ENCODE data around the gene NAA50.

Gene NAA50

GRCh38 chr3:113776564-113776963 lies 30.5 kb upstream of the NAA50 start:
- in situ Hi-C loops (cut with MboI; ENCODE audit: low pct_unique_long_range_greater_than_20kb, low sequenced_read_pairs, unreplicated experiment), result no loop called here
- TF ChIP-seq CTCF (IDR thresholded peaks at IDR 0.05; ENCODE audit: extremely low read depth, insufficient read depth, missing control alignments), result no peak
- DNase-seq (ENCODE audit: low spot score), result no peak

GRCh38 chr3:113775516-113775915 lies 29.5 kb upstream of the NAA50 start:
- no peak for DNase-seq (ENCODE audit: low spot score)
- in situ Hi-C loops (cut with MboI; ENCODE audit: low pct_unique_long_range_greater_than_20kb, low sequenced_read_pairs, unreplicated experiment), result no loop called here
- no peak for TF ChIP-seq CTCF (IDR thresholded peaks at IDR 0.05; ENCODE audit: extremely low read depth, insufficient read depth, missing control alignments)

- no peak for DNase-seq (ENCODE audit: low spot score)
- in situ Hi-C loops (cut with MboI; ENCODE audit: low pct_unique_long_range_greater_than_20kb, low sequenced_read_pairs, unreplicated experiment), result no loop called here
- TF ChIP-seq CTCF (IDR thresholded peaks at IDR 0.05; ENCODE audit: extremely low read depth, insufficient read depth, missing control alignments), result no peak
These were observed 27.3 kb upstream of the NAA50 start for GRCh38 chr3:113773381-113773780.

GRCh38 chr3:113771993-113772392 lies 25.9 kb upstream of the NAA50 start:
- in situ Hi-C loops (cut with MboI; ENCODE audit: low pct_unique_long_range_greater_than_20kb, low sequenced_read_pairs, unreplicated experiment), result no loop called here
- TF ChIP-seq CTCF (IDR thresholded peaks at IDR 0.05; ENCODE audit: extremely low read depth, insufficient read depth, missing control alignments), result no peak
- DNase-seq (ENCODE audit: low spot score), result no peak

- no peak for TF ChIP-seq CTCF (IDR thresholded peaks at IDR 0.05; ENCODE audit: extremely low read depth, insufficient read depth, missing control alignments)
- in situ Hi-C loops (cut with MboI; ENCODE audit: low pct_unique_long_range_greater_than_20kb, low sequenced_read_pairs, unreplicated experiment), result no loop called here
- DNase-seq (ENCODE audit: low spot score), result peak; percentile 17
These were observed 23.5 kb upstream of the NAA50 start for GRCh38 chr3:113769551-113769950.

GRCh38 chr3:113764698-113765097 lies 18.6 kb upstream of the NAA50 start:
- TF ChIP-seq CTCF (IDR thresholded peaks at IDR 0.05; ENCODE audit: extremely low read depth, insufficient read depth, missing control alignments), result no peak
- DNase-seq (ENCODE audit: low spot score), result no peak
- in situ Hi-C loops (cut with MboI; ENCODE audit: low pct_unique_long_range_greater_than_20kb, low sequenced_read_pairs, unreplicated experiment), result no loop called here
